Hair follicle dermal papilla cell (primary cell): Measurements from ENCODE around the gene ZFYVE1. TPM values are rescaled to one million over a fixed set of nuclear protein-coding genes. Genes with fewer than 3 reads are reported as not detected.

Experiments used
- small RNA-seq: library from RNA; depleted of rRNA; stranded (forward); fragments of <200 nt; gene quantifications from one replicate; pipeline ENCODE3, GENCODE V24; 2012
- total RNA-seq: library from RNA; depleted of rRNA; stranded (reverse); fragments of >200 nt; gene quantifications from 2 replicates; pipeline ENCODE4 v1.2.3, GENCODE V29; 2012

ZFYVE1 gene
- total RNA-seq, result 25.5 and 28.6 TPM in 2 replicates

GRCh38 chr14:73026845-73027542 lies at the start of gene ZFYVE1:
Gene ZFYVE1 (minus strand): TSS chr14:73027106. CDS start chr14:73024508, 2,598 bp downstream.

DNA sequence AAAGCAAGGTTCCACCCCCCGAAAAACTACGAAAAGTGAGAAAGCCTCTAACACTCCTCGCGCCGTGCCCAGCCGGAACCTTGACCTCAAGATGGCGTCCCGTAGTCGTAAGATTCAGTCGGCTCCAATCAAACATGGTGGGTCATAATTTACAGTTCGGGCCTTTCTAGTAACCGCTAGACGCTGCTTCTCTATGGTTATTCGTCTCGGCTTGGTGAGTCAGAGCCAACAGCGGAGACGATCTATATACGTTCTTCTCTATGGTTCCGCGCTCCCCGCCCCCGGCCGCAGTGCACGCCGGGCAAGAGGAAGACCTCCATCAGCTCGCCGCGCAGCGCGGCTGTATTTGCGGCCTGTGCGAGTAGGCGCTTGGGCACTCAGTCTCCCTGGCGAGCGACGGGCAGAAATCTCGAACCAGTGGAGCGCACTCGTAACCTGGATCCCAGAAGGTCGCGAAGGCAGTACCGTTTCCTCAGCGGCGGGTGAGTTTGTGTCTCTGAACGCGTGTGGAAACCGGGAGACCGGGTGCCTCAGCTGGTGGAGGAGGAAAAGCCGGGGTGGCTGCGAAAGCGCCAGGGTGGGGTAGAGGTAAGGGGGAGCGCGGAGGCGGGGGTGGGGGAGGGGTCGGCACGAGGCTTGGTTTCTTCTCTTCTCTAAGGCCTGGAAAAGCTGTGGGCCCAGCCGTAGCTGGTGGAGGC lies 31.5 kb upstream of the ZFYVE1 start, which contains the start of gene RBM25:
Gene RBM25, plus strand, starts transcription at position 311 of the 698 bp plus-strand sequence. CDS start 13,108 bp downstream, outside the sequence.

GRCh38 chr14:72926292-72927028 lies 100.4 kb downstream of the ZFYVE1 start, which contains the start of gene DCAF4:
Gene DCAF4 (plus strand): TSS chr14:72926464. CDS start chr14:72937979, 11,515 bp downstream.

Small RNA genes lying within 50 kb of the gene (small RNA-seq; reads per million reads assigned to genes)
- gene RN7SL586P, result not detected

Other genes starting within 250 kb of the ZFYVE1 start
- 12.5 and 17.2 TPM in 2 replicates for gene DPF3, start 133.0 kb downstream of the ZFYVE1 start, total RNA-seq
- 30.8 and 43.1 TPM in 2 replicates for gene DCAF4, start 100.6 kb downstream of the ZFYVE1 start, total RNA-seq
- gene RBM25, start 31.4 kb upstream of the ZFYVE1 start, total RNA-seq, result 36.2 and 37.5 TPM in 2 replicates
- gene PSEN1, start 109.4 kb upstream of the ZFYVE1 start, total RNA-seq, result 57.4 and 65.5 TPM in 2 replicates
- gene PAPLN, start 210.4 kb upstream of the ZFYVE1 start, total RNA-seq, result 3.6 and 6.8 TPM in 2 replicates